ENCODE results near the gene POU3F1.

Gene POU3F1

GRCh38 chr1:38030596-38031512, 15.7 kb downstream of the POU3F1 start:
- no peak overlapping the region for H3K27ac ChIP-seq (ENCODE audit: low read depth, low read length, poor library complexity, severe bottlenecking)
- H3K9ac ChIP-seq (ENCODE audit: low read length) = no peak overlapping the region
- no peaks in the 10 kb centered on the region for H3K9me3 ChIP-seq (ENCODE audit: low read length)
- no peak overlapping the region for H3K4me3 ChIP-seq (ENCODE audit: low read depth, low read length, poor library complexity, severe bottlenecking)
- TF ChIP-seq EZH2 (IDR thresholded peaks at IDR 0.05; ENCODE audit: borderline replicate concordance, low read length) = no peak
- no peak for TF ChIP-seq CTCF (IDR thresholded peaks at IDR 0.05; ENCODE audit: low read length)
- H3K4me1 ChIP-seq (ENCODE audit: insufficient read depth, low read length, severe bottlenecking) = no peaks in the 10 kb centered on the region
- no peaks in the 10 kb centered on the region for H3K9me2 ChIP-seq (ENCODE audit: low read depth, low read length)
- no peaks in the 10 kb centered on the region for H3K79me2 ChIP-seq (ENCODE audit: insufficient read depth, low read length)
- no peaks in the 10 kb centered on the region for H3K27me3 ChIP-seq (ENCODE audit: insufficient read depth, low read length)
- H3K4me2 ChIP-seq (ENCODE audit: low read length) = no peak overlapping the region
- no peaks in the 10 kb centered on the region for H4K20me1 ChIP-seq (ENCODE audit: insufficient read depth, low read length)
- no peaks in the 10 kb centered on the region for H3F3A ChIP-seq (ENCODE audit: insufficient read depth, low read length)
- H3K36me3 ChIP-seq (ENCODE audit: insufficient read depth, low read length) = peaks cover 7% of the 10 kb centered on the region
- H2AFZ ChIP-seq (ENCODE audit: low read length) = no peak overlapping the region

- no peaks in the 10 kb centered on the region for H3K9me2 ChIP-seq (ENCODE audit: low read depth, low read length)
- H2AFZ ChIP-seq (ENCODE audit: low read length) = no peak overlapping the region
- no peaks in the 10 kb centered on the region for H3K79me2 ChIP-seq (ENCODE audit: insufficient read depth, low read length)
- peaks cover 17% of the 10 kb centered on the region for H3K36me3 ChIP-seq (ENCODE audit: insufficient read depth, low read length)
- H3F3A ChIP-seq (ENCODE audit: insufficient read depth, low read length) = no peaks in the 10 kb centered on the region
- H3K4me1 ChIP-seq (ENCODE audit: insufficient read depth, low read length, severe bottlenecking) = no peaks in the 10 kb centered on the region
- H3K9me3 ChIP-seq (ENCODE audit: low read length) = no peaks in the 10 kb centered on the region
- no peaks in the 10 kb centered on the region for H3K27me3 ChIP-seq (ENCODE audit: insufficient read depth, low read length)
- H4K20me1 ChIP-seq (ENCODE audit: insufficient read depth, low read length) = no peaks in the 10 kb centered on the region
- no peak overlapping the region for H3K4me2 ChIP-seq (ENCODE audit: low read length)
- H3K27ac ChIP-seq (ENCODE audit: low read depth, low read length, poor library complexity, severe bottlenecking) = no peak overlapping the region
- TF ChIP-seq EZH2 (IDR thresholded peaks at IDR 0.05; ENCODE audit: borderline replicate concordance, low read length) (no peak), CTCF (IDR thresholded peaks at IDR 0.05; ENCODE audit: low read length) (no peak)
- H3K9ac ChIP-seq (ENCODE audit: low read length) = no peak overlapping the region
- no peak overlapping the region for H3K4me3 ChIP-seq (ENCODE audit: low read depth, low read length, poor library complexity, severe bottlenecking)
Measured at GRCh38 chr1:38029685-38030511, 16.7 kb downstream of the POU3F1 start.

- TF ChIP-seq CTCF (IDR thresholded peaks at IDR 0.05; ENCODE audit: low read length) (no peak), EZH2 (IDR thresholded peaks at IDR 0.05; ENCODE audit: borderline replicate concordance, low read length) (no peak)
- Histone ChIP-seq H2AFZ (ENCODE audit: low read length) (no peak overlapping the region), H3K9me3 (ENCODE audit: low read length) (no peaks in the 10 kb centered on the region), H3K4me3 (ENCODE audit: low read depth, low read length, poor library complexity, severe bottlenecking) (no peak overlapping the region), H3K4me1 (ENCODE audit: insufficient read depth, low read length, severe bottlenecking) (no peaks in the 10 kb centered on the region), H3K27me3 (ENCODE audit: insufficient read depth, low read length) (no peaks in the 10 kb centered on the region), H4K20me1 (ENCODE audit: insufficient read depth, low read length) (no peaks in the 10 kb centered on the region), H3K9me2 (ENCODE audit: low read depth, low read length) (no peaks in the 10 kb centered on the region), H3K4me2 (ENCODE audit: low read length) (no peak overlapping the region), H3K36me3 (ENCODE audit: insufficient read depth, low read length) (peaks cover 23% of the 10 kb centered on the region), H3K79me2 (ENCODE audit: insufficient read depth, low read length) (no peaks in the 10 kb centered on the region), H3F3A (ENCODE audit: insufficient read depth, low read length) (no peaks in the 10 kb centered on the region), H3K27ac (ENCODE audit: low read depth, low read length, poor library complexity, severe bottlenecking) (no peak overlapping the region), H3K9ac (ENCODE audit: low read length) (no peak overlapping the region)
Measured at GRCh38 chr1:38029081-38029681, 17.4 kb downstream of the POU3F1 start.
